Measurements from ENCODE around the gene PAK4. TPM values are rescaled to one million over a fixed set of nuclear protein-coding genes. Genes with fewer than 3 reads are reported as not detected.

PAK4 gene
- total and polyA plus RNA-seq, 2 of the 8 experiments (the other 6 are each of a cell fraction or from before 2014, with no cell fraction given), result 50.7 to 64.4 TPM

GRCh38 chr19:39126312-39127187 is 964 bp downstream of the PAK4 start:
- peaks cover 0 to 22% (median 11%) of the 10 kb centered on the region in 4 experiments; a peak in 6 of 7 replicates for H3K4me1 ChIP-seq (replicated peaks in 1 of 4; ENCODE audit: control insufficient read depth in 3 of 4, insufficient read depth in 4 of 4, low read length in 3 of 4)

More at GRCh38 chr19:39126312-39127187, 964 bp downstream of the PAK4 start:
- Histone ChIP-seq H4K5ac (ENCODE audit: insufficient read length, low read depth, low read length) (no peak overlapping the region), H3K4me3 (ENCODE audit: extremely low read depth in 1 of 4, insufficient read depth in 2 of 4, low read depth in 3 of 4, low read length in 4 of 4) (peak overlapping the region; percentile 73 to 94 (median 78)), H3K9me3 (ENCODE audit: insufficient read depth in 2 of 2, low read depth in 1 of 2, low read length in 1 of 2) (no peaks in the 10 kb centered on the region), H3K9ac (replicated peaks in 1 of 4; ENCODE audit: extremely low read depth in 1 of 4, low read depth in 3 of 4, low read length in 3 of 4) (no peak overlapping the region; a peak in 3 of 7 replicates), H2AK5ac (ENCODE audit: low read depth, low read length) (no peak overlapping the region), H2BK120ac (replicated peaks; ENCODE audit: low read depth, low read length) (no peak overlapping the region), H4K91ac (replicated peaks; ENCODE audit: insufficient read length, low read length) (no peak overlapping the region), H3K4me2 (ENCODE audit: insufficient read depth in 1 of 2, low read depth in 2 of 2, low read length in 2 of 2) (peak overlapping the region; percentile 72 to 90), H3K23ac (ENCODE audit: insufficient read length) (no peak overlapping the region), H3K4ac (replicated peaks; ENCODE audit: insufficient read length, low read depth, low read length) (no peak overlapping the region), H3K14ac (ENCODE audit: insufficient read length) (no peak overlapping the region), H2BK5ac (ENCODE audit: low read depth, low read length) (peak overlapping the region; percentile 94), H3K23me2 (ENCODE audit: low read depth, low read length) (no peaks in the 10 kb centered on the region; the same call in 1 of the 2 replicates), H3K56ac (replicated peaks; ENCODE audit: insufficient read length, low read depth, low read length) (no peak overlapping the region), H2AFZ (ENCODE audit: low read length) (no peak overlapping the region), H3K79me1 (ENCODE audit: low read depth, low read length) (peaks cover 20% of the 10 kb centered on the region), H4K8ac (ENCODE audit: extremely low read depth, insufficient read depth, low read length) (peak overlapping the region; percentile 11; the same call in 1 of the 2 replicates), H3K36me3 (ENCODE audit: control insufficient read depth in 2 of 4, insufficient read depth in 4 of 4, low read length in 3 of 4) (no peaks in the 10 kb centered on the region), H2BK12ac (ENCODE audit: low read depth, low read length) (no peak overlapping the region), H3K27me3 (replicated peaks in 1 of 4; ENCODE audit: control insufficient read depth in 3 of 4, extremely low read depth in 1 of 4, insufficient read depth in 3 of 4, low read length in 3 of 4) (no peaks in the 10 kb centered on the region), H2BK20ac (ENCODE audit: low read length) (no peak overlapping the region), H3K27ac (ENCODE audit: low read depth, low read length) (no peak overlapping the region), H2BK15ac (ENCODE audit: low read length) (no peak overlapping the region), H3K79me2 (ENCODE audit: control insufficient read depth in 1 of 2, insufficient read depth in 2 of 2, low read length in 2 of 2) (peaks cover 18 to 55% of the 10 kb centered on the region in 2 experiments), H3K18ac (ENCODE audit: extremely low read depth, low read length) (no peak overlapping the region), H4K20me1 (replicated peaks in 1 of 2; ENCODE audit: control insufficient read depth in 1 of 2, insufficient read depth in 2 of 2, low read length in 2 of 2) (peaks cover 10 to 30% of the 10 kb centered on the region in 2 experiments)
- CTCF ChIA-PET (ENCODE audit: partially characterized antibody), result interaction anchor here (1.1 to 1.7 kb wide), 4 partner anchors 10 to 40 kb away, joined by 3 to 7 read pairs (median 6); no protein-coding TSS in a partner anchor
- DNase-seq (ENCODE audit: low read depth in 1 of 2, low spot score in 2 of 2) (no peak), FAIRE-seq (no peak)
- POLR2A ChIA-PET (ENCODE audit: partially characterized antibody), result interaction anchor here (0.7 to 2.9 kb wide), 8 partner anchors 9 to 69 kb away, joined by 3 to 9 read pairs (median 4); no protein-coding TSS in a partner anchor
- 0 out of 2 replicates have a peak, but pooled peaks have one; percentile 24 for TF ChIP-seq KDM1A (IDR thresholded peaks at IDR 0.05; ENCODE audit: borderline replicate concordance, low read length)
- no peak for TF ChIP-seq GTF2F1 (IDR thresholded peaks at IDR 0.05; ENCODE audit: borderline replicate concordance, low read depth, low read length)
- TF ChIP-seq TAF7 (optimal IDR thresholded peaks at IDR 0.05; ENCODE audit: borderline replicate concordance, low read depth, low read length), result no peak
- no peak for TF ChIP-seq POLR2AphosphoS5 (IDR thresholded peaks at IDR 0.05; ENCODE audit: low read depth, low read length)
- TF ChIP-seq E2F6 (IDR thresholded peaks at IDR 0.05), result no peak
- no peak for TF ChIP-seq SP4 (IDR thresholded peaks at IDR 0.05; ENCODE audit: low read length)
- TF ChIP-seq CEBPB (IDR thresholded peaks at IDR 0.05; ENCODE audit: low read depth, low read length), result no peak
- TF ChIP-seq NANOG (IDR thresholded peaks at IDR 0.05; ENCODE audit: insufficient read depth, low read depth, low read length, poor library complexity, severe bottlenecking), result no peak
- WGBS, 2 experiments (ENCODE audit: extremely low coverage in 1 of 2, insufficient coverage in 1 of 2, insufficient read length in 1 of 2, insufficient replicate concordance in 2 of 2, low coverage in 1 of 2, low lambda C conversion rate in 2 of 2, missing lambda C conversion rate in 1 of 2), result 37% methylated on average over 25 of the region's 27 CpGs; no CpG with 5 or more reads in 1 of the 2 experiments
